Measurements from ENCODE around the gene CCPG1.

Gene CCPG1

DNA sequence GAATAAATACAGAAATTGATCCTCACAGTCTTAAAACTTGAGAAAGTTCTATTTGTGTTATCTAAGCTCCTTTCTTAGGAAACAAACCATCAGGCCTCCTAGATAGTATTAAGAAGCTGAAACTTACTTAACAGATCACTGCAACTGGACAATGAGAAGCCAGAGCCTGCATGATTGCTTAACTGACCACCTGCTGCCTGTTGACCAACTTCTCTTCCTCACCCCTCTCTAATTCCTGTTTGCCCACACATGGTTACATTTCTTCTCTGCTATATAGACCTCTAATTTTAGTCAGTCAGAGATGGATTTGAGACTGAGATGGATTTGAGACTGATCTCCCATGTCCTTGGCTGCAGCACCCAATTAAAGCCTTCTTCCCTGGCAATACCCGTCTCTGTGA lies 13.5 kb downstream of the CCPG1 start:
- no peak overlapping the region for H3K27ac ChIP-seq
- TF ChIP-seq ZFX (IDR thresholded peaks at IDR 0.05) = no peak
- TF ChIP-seq, protein P1, sequence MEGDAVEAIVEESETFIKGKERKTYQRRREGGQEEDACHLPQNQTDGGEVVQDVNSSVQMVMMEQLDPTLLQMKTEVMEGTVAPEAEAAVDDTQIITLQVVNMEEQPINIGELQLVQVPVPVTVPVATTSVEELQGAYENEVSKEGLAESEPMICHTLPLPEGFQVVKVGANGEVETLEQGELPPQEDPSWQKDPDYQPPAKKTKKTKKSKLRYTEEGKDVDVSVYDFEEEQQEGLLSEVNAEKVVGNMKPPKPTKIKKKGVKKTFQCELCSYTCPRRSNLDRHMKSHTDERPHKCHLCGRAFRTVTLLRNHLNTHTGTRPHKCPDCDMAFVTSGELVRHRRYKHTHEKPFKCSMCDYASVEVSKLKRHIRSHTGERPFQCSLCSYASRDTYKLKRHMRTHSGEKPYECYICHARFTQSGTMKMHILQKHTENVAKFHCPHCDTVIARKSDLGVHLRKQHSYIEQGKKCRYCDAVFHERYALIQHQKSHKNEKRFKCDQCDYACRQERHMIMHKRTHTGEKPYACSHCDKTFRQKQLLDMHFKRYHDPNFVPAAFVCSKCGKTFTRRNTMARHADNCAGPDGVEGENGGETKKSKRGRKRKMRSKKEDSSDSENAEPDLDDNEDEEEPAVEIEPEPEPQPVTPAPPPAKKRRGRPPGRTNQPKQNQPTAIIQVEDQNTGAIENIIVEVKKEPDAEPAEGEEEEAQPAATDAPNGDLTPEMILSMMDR (conservative IDR thresholded peaks at IDR 0.05) = no peak

DNA sequence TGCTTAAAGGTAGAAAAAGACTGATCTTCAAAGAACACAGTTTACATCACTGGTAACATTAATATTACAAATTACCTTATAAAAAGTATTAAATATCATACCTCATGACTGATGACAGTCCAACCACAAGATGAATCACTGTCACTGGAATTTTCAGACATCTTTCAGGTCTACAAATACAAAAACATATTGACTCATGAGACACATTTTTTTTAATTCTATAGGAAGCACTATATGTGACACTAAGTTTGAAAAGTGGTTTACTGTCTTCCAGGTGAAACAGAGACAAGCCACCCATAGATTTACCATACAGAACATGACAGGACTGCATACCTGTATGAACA lies 18.9 kb downstream of the CCPG1 start:
- no peak overlapping the region for H3K27ac ChIP-seq
- no peak for TF ChIP-seq ZFX (IDR thresholded peaks at IDR 0.05)
- TF ChIP-seq, protein P1 (conservative IDR thresholded peaks at IDR 0.05) = no peak

DNA sequence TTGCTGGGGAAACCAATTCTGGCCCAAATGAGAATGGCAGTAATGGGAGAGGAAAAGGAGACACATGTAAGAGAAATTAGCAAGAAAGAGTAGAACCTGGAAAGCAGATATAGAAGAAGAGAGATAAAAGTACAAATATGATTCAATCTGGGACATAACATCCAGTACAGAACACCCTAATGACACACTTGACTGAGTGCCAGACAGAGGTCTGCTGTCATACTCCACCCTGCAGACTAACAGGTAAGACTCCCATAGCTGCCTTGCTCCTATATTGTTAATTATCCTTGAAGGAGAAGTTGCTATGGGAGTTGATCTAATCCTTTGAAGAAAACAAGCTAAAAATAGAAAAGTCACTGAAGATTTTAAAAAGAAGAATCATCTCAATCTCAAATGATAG lies 21.1 kb downstream of the CCPG1 start:
- TF ChIP-seq, protein P1 (conservative IDR thresholded peaks at IDR 0.05) = no peak
- no peak for TF ChIP-seq ZFX (IDR thresholded peaks at IDR 0.05)

DNA sequence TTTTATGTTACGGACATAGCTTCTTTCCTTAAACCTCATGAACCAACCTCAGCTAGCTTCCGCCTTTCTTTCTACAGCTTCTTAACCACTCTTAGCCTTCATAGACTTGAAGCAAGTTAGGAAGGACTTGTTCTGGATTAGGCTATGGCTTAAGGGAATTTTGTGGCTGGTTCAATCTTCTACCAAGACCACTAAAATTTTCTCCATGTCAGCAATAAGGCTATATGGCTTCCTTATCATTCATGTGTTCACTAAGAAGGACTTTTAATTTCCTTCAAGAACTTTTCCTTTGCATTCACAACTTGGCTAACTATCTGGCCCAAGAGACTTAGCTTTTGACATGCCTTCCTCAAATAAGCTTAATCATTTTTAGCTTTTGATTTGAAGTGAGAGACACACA lies 24.5 kb downstream of the CCPG1 start:
- no peak for TF ChIP-seq ZFX (IDR thresholded peaks at IDR 0.05)
- TF ChIP-seq, protein P1 (conservative IDR thresholded peaks at IDR 0.05) = no peak
- H3K27ac ChIP-seq = no peak overlapping the region

More for the DNA sequence above, 21.1 kb downstream of the CCPG1 start:
- H3K27ac ChIP-seq = no peak overlapping the region

DNA sequence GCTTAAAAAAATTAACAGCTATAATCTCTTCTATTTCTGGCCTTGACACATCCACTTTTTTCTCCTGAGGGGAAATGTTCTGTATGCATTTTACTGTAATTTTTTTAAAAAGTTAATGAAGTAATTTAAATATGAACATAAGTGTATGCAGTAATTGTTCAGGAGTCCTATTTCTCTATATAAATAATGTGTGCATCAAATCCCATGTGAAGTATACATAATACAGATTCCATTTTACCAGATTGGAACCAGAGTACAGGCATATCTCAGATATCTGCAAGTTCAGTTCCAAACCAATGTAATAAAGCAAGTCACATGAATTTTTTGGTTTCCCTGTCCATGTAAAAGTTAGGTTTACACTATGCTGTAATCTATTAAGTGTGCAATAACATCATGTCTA lies 26.6 kb downstream of the CCPG1 start:
- no peak overlapping the region for H3K27ac ChIP-seq
- no peak for TF ChIP-seq ZFX (IDR thresholded peaks at IDR 0.05)
- TF ChIP-seq, protein P1 (conservative IDR thresholded peaks at IDR 0.05) = no peak

DNA sequence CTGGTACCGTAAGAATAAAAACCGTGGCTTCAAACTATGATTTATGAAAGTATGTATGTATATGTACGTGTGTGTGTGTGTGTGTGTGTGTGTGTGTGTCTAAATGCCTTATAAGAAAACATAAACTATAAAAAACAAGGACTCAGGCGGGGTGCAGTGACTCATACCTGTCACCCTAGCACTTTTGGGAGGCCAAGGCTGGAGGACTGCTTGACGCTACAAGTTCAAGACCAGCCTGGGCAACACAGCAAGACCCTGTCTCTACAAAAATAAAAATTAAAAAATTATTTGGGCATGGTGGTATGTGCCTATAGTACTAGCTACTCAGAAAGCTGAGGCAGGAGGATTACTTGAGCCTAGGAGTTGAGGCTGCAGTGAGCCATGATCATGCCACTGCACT lies 29.1 kb downstream of the CCPG1 start:
- no peak overlapping the region for H3K27ac ChIP-seq
- no peak for TF ChIP-seq ZFX (IDR thresholded peaks at IDR 0.05)
- TF ChIP-seq, protein P1 (conservative IDR thresholded peaks at IDR 0.05) = no peak

DNA sequence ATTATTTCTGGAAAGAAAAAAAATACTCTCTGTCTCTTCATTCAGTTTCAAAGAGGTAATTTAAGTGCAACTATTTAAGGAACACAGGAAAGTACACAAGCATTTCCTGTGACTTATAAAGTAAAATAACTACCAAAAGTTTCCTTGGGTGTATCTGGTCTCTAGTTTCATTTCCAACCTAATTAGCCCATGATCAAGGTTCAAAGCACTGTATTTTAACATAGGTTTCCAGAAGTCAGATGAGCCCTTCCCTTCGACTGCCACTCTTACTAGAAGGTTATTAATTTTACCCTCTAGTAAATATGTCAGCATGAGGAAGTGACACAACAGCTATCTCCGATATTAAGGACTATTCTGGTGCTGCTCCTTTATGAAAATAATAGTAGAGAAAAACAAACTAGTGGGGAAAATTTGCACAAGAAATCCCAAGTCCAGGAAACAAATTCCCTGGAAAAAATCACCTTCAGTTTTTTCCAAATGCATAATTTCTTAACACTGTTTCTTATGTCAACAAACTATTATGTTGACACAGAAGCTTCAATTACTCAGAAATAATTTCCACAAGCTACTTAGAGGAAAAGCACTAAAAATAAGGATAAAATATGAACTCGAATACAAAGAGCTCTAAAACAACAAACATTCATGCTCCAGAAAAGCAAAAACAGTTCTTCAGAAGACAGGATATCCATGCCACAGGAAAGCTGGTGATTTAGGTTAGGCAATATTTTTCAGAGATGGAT lies 35.3 kb downstream of the CCPG1 start:
- no peak overlapping the region for H3K27ac ChIP-seq
- TF ChIP-seq ZFX (IDR thresholded peaks at IDR 0.05) = no peak
- TF ChIP-seq, protein P1 (conservative IDR thresholded peaks at IDR 0.05) = no peak

Measured in C4-2B (cell line).